ENCODE measurements around the gene OTULIN. TPM values are rescaled to one million over a fixed set of nuclear protein-coding genes. Genes with fewer than 3 reads are reported as not detected.

Gene OTULIN
- total RNA-seq, 1 experiment from 2014 or later: 20.0 TPM

GRCh38 chr5:14723701-14724132 is 59.2 kb downstream of the OTULIN start:
- no peaks in the 10 kb centered on the region for H3K36me3 ChIP-seq (ENCODE audit: insufficient read depth, low read length, poor library complexity, severe bottlenecking)
- no peaks in the 10 kb centered on the region for H3K27me3 ChIP-seq (replicated peaks; ENCODE audit: insufficient read depth, low read depth, low read length, poor library complexity)
- ChIA-PET CTCF (no interaction called here), POLR2A (ENCODE audit: low non-redundant PET) (no interaction called here)
- TF ChIP-seq, protein P1, sequence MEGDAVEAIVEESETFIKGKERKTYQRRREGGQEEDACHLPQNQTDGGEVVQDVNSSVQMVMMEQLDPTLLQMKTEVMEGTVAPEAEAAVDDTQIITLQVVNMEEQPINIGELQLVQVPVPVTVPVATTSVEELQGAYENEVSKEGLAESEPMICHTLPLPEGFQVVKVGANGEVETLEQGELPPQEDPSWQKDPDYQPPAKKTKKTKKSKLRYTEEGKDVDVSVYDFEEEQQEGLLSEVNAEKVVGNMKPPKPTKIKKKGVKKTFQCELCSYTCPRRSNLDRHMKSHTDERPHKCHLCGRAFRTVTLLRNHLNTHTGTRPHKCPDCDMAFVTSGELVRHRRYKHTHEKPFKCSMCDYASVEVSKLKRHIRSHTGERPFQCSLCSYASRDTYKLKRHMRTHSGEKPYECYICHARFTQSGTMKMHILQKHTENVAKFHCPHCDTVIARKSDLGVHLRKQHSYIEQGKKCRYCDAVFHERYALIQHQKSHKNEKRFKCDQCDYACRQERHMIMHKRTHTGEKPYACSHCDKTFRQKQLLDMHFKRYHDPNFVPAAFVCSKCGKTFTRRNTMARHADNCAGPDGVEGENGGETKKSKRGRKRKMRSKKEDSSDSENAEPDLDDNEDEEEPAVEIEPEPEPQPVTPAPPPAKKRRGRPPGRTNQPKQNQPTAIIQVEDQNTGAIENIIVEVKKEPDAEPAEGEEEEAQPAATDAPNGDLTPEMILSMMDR (conservative IDR thresholded peaks at IDR 0.05; ENCODE audit: low read depth, low read length): no peak
- no peak for TF ChIP-seq EZH2 (IDR thresholded peaks at IDR 0.05; ENCODE audit: borderline replicate concordance, low read depth, low read length, poor library complexity, severe bottlenecking)
- H3K27ac ChIP-seq (ENCODE audit: low read depth, low read length, poor library complexity, severe bottlenecking): no peak overlapping the region
- no peaks in the 10 kb centered on the region for H3K4me1 ChIP-seq (ENCODE audit: insufficient read depth, low read length, poor library complexity, severe bottlenecking)
- intact Hi-C loops (cut with micrococcal nuclease; ENCODE audit: unreplicated experiment): no loop called here
- H3K9me3 ChIP-seq (ENCODE audit: low read depth, low read length, poor library complexity, severe bottlenecking): no peaks in the 10 kb centered on the region
- no TSS peak for BruUV-seq (replicated peaks)
- DNase-seq (ENCODE audit: low spot score): no peak
- H3K4me3 ChIP-seq (ENCODE audit: low read depth, low read length, poor library complexity, severe bottlenecking): no peak overlapping the region

DNA sequence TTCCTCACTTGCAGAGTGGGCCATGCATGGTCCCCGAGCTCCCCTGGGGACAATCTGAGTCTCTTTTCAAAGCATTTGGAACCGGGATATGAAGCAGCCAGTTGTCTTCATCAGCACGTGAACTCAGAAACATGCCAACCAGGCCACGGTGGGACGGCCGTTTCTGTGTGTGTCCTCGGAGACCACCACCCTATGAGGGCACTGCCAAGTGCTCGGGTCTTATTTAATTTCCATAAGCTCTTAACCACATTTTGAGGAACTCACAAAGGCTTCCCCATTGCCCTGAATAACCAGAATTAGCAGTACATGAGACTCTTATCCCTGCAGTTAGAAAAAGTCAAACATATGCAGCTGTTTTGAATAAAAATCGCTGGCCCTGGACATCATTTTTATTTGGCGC is 60.1 kb downstream of the OTULIN start:
- ChIA-PET POLR2A (ENCODE audit: low non-redundant PET) (interaction anchor here (0.7 kb wide), 1 partner anchor 48 kb away, joined by 4 read pairs; no protein-coding TSS in a partner anchor), CTCF (interaction anchor here (2.0 kb wide), 1 partner anchor 279 kb away, joined by 6 read pairs; no protein-coding TSS in a partner anchor)
- Histone ChIP-seq H3K36me3 (ENCODE audit: insufficient read depth, low read length, poor library complexity, severe bottlenecking) (no peaks in the 10 kb centered on the region), H3K27me3 (replicated peaks; ENCODE audit: insufficient read depth, low read depth, low read length, poor library complexity) (no peaks in the 10 kb centered on the region), H3K4me3 (ENCODE audit: low read depth, low read length, poor library complexity, severe bottlenecking) (no peak overlapping the region), H3K4me1 (ENCODE audit: insufficient read depth, low read length, poor library complexity, severe bottlenecking) (no peaks in the 10 kb centered on the region), H3K9me3 (ENCODE audit: low read depth, low read length, poor library complexity, severe bottlenecking) (no peaks in the 10 kb centered on the region), H3K27ac (ENCODE audit: low read depth, low read length, poor library complexity, severe bottlenecking) (no peak overlapping the region)
- intact Hi-C loops (cut with micrococcal nuclease; ENCODE audit: unreplicated experiment): loop anchor here (5.0 kb wide), 1 partner anchor 148 kb away; the partner anchor contains the start of gene ANKH
- no TSS peak for BruUV-seq (replicated peaks)
- no peak for TF ChIP-seq EZH2 (IDR thresholded peaks at IDR 0.05; ENCODE audit: borderline replicate concordance, low read depth, low read length, poor library complexity, severe bottlenecking)
- TF ChIP-seq, protein P1 (conservative IDR thresholded peaks at IDR 0.05; ENCODE audit: low read depth, low read length): no peak
- DNase-seq (ENCODE audit: low spot score): no peak

DNA sequence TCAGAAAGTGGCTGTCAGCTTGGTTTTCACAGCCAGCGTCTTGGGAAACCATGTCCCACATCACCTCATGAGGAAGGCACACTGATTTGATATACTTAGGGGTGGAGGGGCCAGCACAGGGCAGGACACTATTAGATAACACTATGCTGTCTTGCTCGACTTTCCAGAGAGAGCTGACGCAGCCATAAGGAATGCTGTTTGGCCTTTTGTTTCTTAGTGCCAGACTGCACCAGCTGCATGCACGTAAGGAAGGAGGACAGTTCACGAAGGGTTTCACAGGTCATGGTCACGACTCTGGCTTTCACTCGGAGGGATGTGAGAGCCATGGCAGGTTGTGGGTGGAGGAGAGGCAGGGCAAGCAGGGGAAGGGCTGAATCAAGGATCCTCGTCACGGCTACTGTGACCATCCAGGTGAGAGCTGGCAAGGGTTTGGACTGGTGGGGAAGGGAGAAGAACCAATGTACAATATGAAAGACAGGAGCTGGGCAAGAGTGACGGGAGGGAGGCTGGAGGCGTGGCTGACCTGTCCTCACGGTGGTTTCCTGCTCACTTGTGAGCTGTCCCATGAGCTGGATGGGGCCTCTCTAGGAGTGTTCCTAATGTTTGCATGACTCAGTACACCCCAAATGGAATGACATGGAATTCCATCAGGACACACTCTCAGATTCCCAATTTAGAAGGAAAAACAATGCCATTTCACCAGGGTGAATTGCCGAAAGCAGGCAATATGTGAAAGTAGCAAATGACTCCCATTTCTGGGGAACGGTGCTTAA is 61.7 kb downstream of the OTULIN start:
- no peak overlapping the region for H3K27ac ChIP-seq (ENCODE audit: low read depth, low read length, poor library complexity, severe bottlenecking)
- BruUV-seq (replicated peaks): no TSS peak
- intact Hi-C loops (cut with micrococcal nuclease; ENCODE audit: unreplicated experiment): loop anchor here (5.0 kb wide), 1 partner anchor 146 kb away; the partner anchor contains the start of gene ANKH
- H3K4me3 ChIP-seq (ENCODE audit: low read depth, low read length, poor library complexity, severe bottlenecking): no peak overlapping the region
- CTCF ChIA-PET: interaction anchor here (0.6 to 2.0 kb wide), 2 partner anchors 96 to 277 kb away, joined by 6 read pairs; no protein-coding TSS in a partner anchor
- H3K27me3 ChIP-seq (replicated peaks; ENCODE audit: insufficient read depth, low read depth, low read length, poor library complexity): no peaks in the 10 kb centered on the region
- no peaks in the 10 kb centered on the region for H3K36me3 ChIP-seq (ENCODE audit: insufficient read depth, low read length, poor library complexity, severe bottlenecking)
- no peaks in the 10 kb centered on the region for H3K4me1 ChIP-seq (ENCODE audit: insufficient read depth, low read length, poor library complexity, severe bottlenecking)
- no peaks in the 10 kb centered on the region for H3K9me3 ChIP-seq (ENCODE audit: low read depth, low read length, poor library complexity, severe bottlenecking)
- TF ChIP-seq, protein P1 (conservative IDR thresholded peaks at IDR 0.05; ENCODE audit: low read depth, low read length): no peak
- no peak for TF ChIP-seq EZH2 (IDR thresholded peaks at IDR 0.05; ENCODE audit: borderline replicate concordance, low read depth, low read length, poor library complexity, severe bottlenecking)
- POLR2A ChIA-PET (ENCODE audit: low non-redundant PET): no interaction called here
- no peak for DNase-seq (ENCODE audit: low spot score)

Data from A673 (cell line).